GM12878 (cell line): ENCODE data around the gene FAM83G. TPM values are rescaled to one million over a fixed set of nuclear protein-coding genes. Genes with fewer than 3 reads are reported as not detected.

ENCODE experiments used
- ATAC-seq: fragments of 200-7000 bp; cut with Tn5 transposase; 3 replicates; pipeline ENCODE4 v1.9.1; 2020; ENCODE audit warnings: mild to moderate bottlenecking, moderate library complexity
- BruUV-seq: library from RNA; stranded (reverse); fragments of 400-500 nt; replicated peaks from 2 replicates; lab custom pipeline; 2021; lab: Mats Ljungman, UMichigan
- CTCF ChIA-PET: fragments of 300-600 bp; sonication (Branson Sonifier 250); formaldehyde crosslinking; extraction: SDS; loops from one replicate; lab custom pipeline; 2021; ENCODE audit warnings: inconsistent platforms; lab: Yijun Ruan, JAX
- POLR2A ChIA-PET: fragments of 350-600 bp; formaldehyde crosslinking; extraction: SDS; loops from one replicate; lab custom pipeline; 2021; ENCODE audit warnings: inconsistent platforms; lab: Charles Lee
- RAD21 ChIA-PET: fragments of 300-600 bp; sonication (Branson Sonifier 250); formaldehyde crosslinking; loops from one replicate; lab custom pipeline; 2023; ENCODE audit warnings: antibody characterized with exemption; ENCODE audit not compliant: unreplicated experiment; lab: Charles Lee
- SMC1A ChIA-PET: fragments of 300-600 bp; sonication (Branson Sonifier 250); formaldehyde crosslinking; loops from one replicate; lab custom pipeline; 2023; ENCODE audit not compliant: unreplicated experiment, uncharacterized antibody; lab: Charles Lee
- DNase-seq: peaks from one replicate; pipeline ENCODE4 v3.0.0-alpha.2; 2011; ENCODE audit warnings: low read depth, low spot score
- FAIRE-seq: peaks from 3 replicates; lab custom pipeline; 2011; peaks lifted over from hg19 to GRCh38; lab: Jason Lieb, UNC
- H2AFZ ChIP-seq: 2 replicates; pipeline ENCODE4 v1.6.0; 2011; ENCODE audit warnings: low read depth, low read length, control low read depth; ENCODE audit not compliant: control insufficient read depth
- H3K27ac ChIP-seq: 2 replicates; pipeline ENCODE4 v1.5.1; 2011; ENCODE audit warnings: control low read depth; ENCODE audit not compliant: control insufficient read depth, insufficient read depth
- H3K27me3 ChIP-seq, 2 experiments: replicated peaks in 1 of 2; 2 replicates each; pipeline versions ENCODE4 v1.6.0 to v1.6.1; 2011; ENCODE audit warnings: low read length in 1 of 2; ENCODE audit not compliant: control insufficient read depth in 2 of 2, insufficient read depth in 2 of 2
- H3K36me3 ChIP-seq, 2 experiments: 2 replicates each; pipeline ENCODE4 v1.5.1; 2011; ENCODE audit warnings: low read length in 1 of 2; ENCODE audit not compliant: control insufficient read depth in 2 of 2, insufficient read depth in 2 of 2
- H3K4me1 ChIP-seq: 2 replicates; pipeline ENCODE4 v1.6.1; 2011; ENCODE audit warnings: mild to moderate bottlenecking, low read length, moderate library complexity, mixed read lengths; ENCODE audit not compliant: control insufficient read depth, insufficient read depth
- H3K4me2 ChIP-seq: 2 replicates; pipeline ENCODE4 v1.6.0; 2011; ENCODE audit warnings: control low read depth; ENCODE audit not compliant: control insufficient read depth, insufficient read depth
- H3K4me3 ChIP-seq: fragments of 200-600 bp; sonication (generic); 2 replicates; pipeline ENCODE4 v1.5.1; 2016
- H3K79me2 ChIP-seq: 2 replicates; pipeline ENCODE4 v1.6.0; 2011; ENCODE audit warnings: low read length; ENCODE audit not compliant: control insufficient read depth, insufficient read depth
- H3K9ac ChIP-seq: 2 replicates; pipeline ENCODE4 v1.8.0; 2011; ENCODE audit warnings: low read length, control low read depth, mixed read lengths; ENCODE audit not compliant: control insufficient read depth, insufficient read depth
- H3K9me3 ChIP-seq: replicated peaks from 3 replicates; pipeline ENCODE4 v1.5.1; 2011; ENCODE audit warnings: mild to moderate bottlenecking, low read length; ENCODE audit not compliant: control insufficient read depth, insufficient read depth
- H4K20me1 ChIP-seq: 2 replicates; pipeline ENCODE4 v1.6.0; 2011; ENCODE audit not compliant: control insufficient read depth, insufficient read depth
- CREM ChIP-seq: IDR thresholded peaks from 2 replicates; pipeline ENCODE4 v1.6.1; 2014; ENCODE audit warnings: antibody characterized with exemption, low read depth
- MTA3 ChIP-seq: IDR thresholded peaks from 2 replicates; pipeline ENCODE4 v1.6.1; 2012; ENCODE audit warnings: low read length, inconsistent platforms, borderline replicate concordance
- NFIC ChIP-seq: IDR thresholded peaks from 2 replicates; pipeline ENCODE4 v1.6.1; 2012; ENCODE audit warnings: low read depth, mild to moderate bottlenecking, inconsistent platforms, low read length, moderate library complexity
- POLR2A ChIP-seq: IDR thresholded peaks from 2 replicates; pipeline ENCODE4 v1.6.1; 2011; ENCODE audit warnings: low read depth, mild to moderate bottlenecking, low read length
- RBBP5 ChIP-seq: fragments of 200-600 bp; sonication (generic); conservative IDR thresholded peaks from 2 replicates; pipeline ENCODE4 v1.6.1; 2016
- SUPT20H ChIP-seq: IDR thresholded peaks from 2 replicates; pipeline ENCODE4 v1.6.1; 2011; ENCODE audit warnings: low read depth, mild to moderate bottlenecking, low read length, moderate library complexity, borderline replicate concordance; ENCODE audit not compliant: control insufficient read depth
- TAF1 ChIP-seq: IDR thresholded peaks from 2 replicates; pipeline ENCODE4 v1.6.1; 2011; ENCODE audit warnings: mild to moderate bottlenecking, low read depth, low read length, borderline replicate concordance
- WGBS: methylation state at CpG from one replicate; pipeline ENCODE4 v1.1.6; 2016; ENCODE audit warnings: low lambda C conversion rate; ENCODE audit not compliant: insufficient replicate concordance, insufficient coverage; ENCODE audit errors: missing lambda C conversion rate; 5-methylcytosine and 5-hydroxymethylcytosine counted together
- in situ Hi-C: fragments of 300-500 bp; cut with MboI; formaldehyde crosslinking; loops from 9 replicates; pipeline ENCODE4 v1.14.3; 2018; ENCODE audit warnings: mixed read lengths
- intact Hi-C: fragments of 100-400 bp; cut with micrococcal nuclease; formaldehyde crosslinking; loops from one replicate; pipeline ENCODE4 v1.14.2; 2022; ENCODE audit not compliant: unreplicated experiment
- polyA plus RNA-seq, 11 experiments: library from polyadenylated mRNA; depleted of rRNA in 4 of 11; unstranded in 6 of 11; stranded (reverse) in 5 of 11; fragments of >200 nt; fragmentation: Nextera tagmentation in 4 of 11; fragmentation: Illumina TruSeq in 1 of 11; extraction: Ambion mirVana in 4 of 11; extraction: Trizol in 1 of 11; gene quantifications; 1 replicate in 1 of 11; 2 replicates in 10 of 11; pipeline versions ENCODE4 v1.2.1 to v1.2.3, GENCODE V29; 2011 to 2016; ENCODE audit warnings: inconsistent platforms in 2 of 11, missing spikeins in 2 of 11, low read depth in 1 of 11
- total RNA-seq, 4 experiments: library from RNA; depleted of rRNA in 3 of 4; stranded (reverse); fragments of >200 nt in 3 of 4; fragmentation: Illumina TruSeq in 1 of 4; extraction: Trizol in 1 of 4; gene quantifications; 2 replicates each; pipeline versions ENCODE4 v1.2.1 to v1.2.3, GENCODE V29; 2013 to 2021

The FAM83G gene
- total and polyA plus RNA-seq, 10 of the 15 experiments (the other 5 are each of a cell fraction or from before 2014, with no cell fraction given) = 0.03 to 16.7 (median 6.5) TPM

- SMC1A ChIA-PET = no interaction called here
- CTCF ChIA-PET = no interaction called here
- BruUV-seq = no TSS peak
- in situ Hi-C loops = no loop called here
- Histone ChIP-seq H3K36me3 (peaks cover 5 to 7% of the 10 kb centered on the region in 2 experiments; a peak in 3 of 4 replicates), H2AFZ (no peak overlapping the region), H3K27me3 (no peaks in the 10 kb centered on the region), H4K20me1 (no peaks in the 10 kb centered on the region), H3K27ac (no peak overlapping the region), H3K4me1 (no peaks in the 10 kb centered on the region; the same call in 1 of the 2 replicates), H3K9ac (no peak overlapping the region), H3K9me3 (no peaks in the 10 kb centered on the region), H3K4me2 (no peak overlapping the region), H3K79me2 (no peaks in the 10 kb centered on the region), H3K4me3 (no peak overlapping the region)
- WGBS = 93% methylated on average over 28 of the region's 28 CpGs
- no peak for DNase-seq
- no peak for ATAC-seq
- TF ChIP-seq NFIC (no peak), RBBP5 (no peak), CREM (no peak), POLR2A (peak; percentile 24; the same call in 1 of the 2 replicates), SUPT20H (no peak), MTA3 (no peak), TAF1 (no peak)
- RAD21 ChIA-PET = no interaction called here
- intact Hi-C loops = no loop called here
- FAIRE-seq = no peak
- POLR2A ChIA-PET = no interaction called here
Observed at GRCh38 chr17:18970582-18971480, 33.7 kb downstream of the FAM83G start.
